Mesothelial cell of epicardium (in vitro differentiated cells): ENCODE data around the gene ZNF226. TPM values are rescaled to one million over a fixed set of nuclear protein-coding genes. Genes with fewer than 3 reads are reported as not detected.
"Not testable (repeated sequence)": the region's sequence is repeated elsewhere in the genome, so short reads cannot be mapped to it uniquely, and the experiment has no call there.

ENCODE experiments used
- DNase-seq, 2 experiments: peaks; one replicate each; pipeline ENCODE4 v3.0.0; 2021; ENCODE audit warnings: low spot score in 2 of 2; ENCODE audit not compliant: unreplicated experiment in 2 of 2
- H3K27ac Mint-ChIP-seq: 2 replicates; pipeline ENCODE4 v1.8.0; 2021; ENCODE audit warnings: mixed read lengths
- H3K27me3 Mint-ChIP-seq: 2 replicates; pipeline ENCODE4 v1.8.0; 2021; ENCODE audit warnings: low read depth, mixed read lengths
- H3K36me3 Mint-ChIP-seq: 2 replicates; pipeline ENCODE4 v1.8.0; 2021; ENCODE audit warnings: mixed read lengths
- H3K4me1 Mint-ChIP-seq: 2 replicates; pipeline ENCODE4 v1.8.0; 2021; ENCODE audit warnings: mixed read lengths
- H3K4me3 Mint-ChIP-seq: 2 replicates; pipeline ENCODE4 v1.8.0; 2021; ENCODE audit warnings: mild to moderate bottlenecking, moderate library complexity, mixed read lengths
- H3K9me3 Mint-ChIP-seq: 2 replicates; pipeline ENCODE4 v1.8.0; 2021; ENCODE audit warnings: mixed read lengths
- total RNA-seq: library from RNA; stranded (reverse); gene quantifications from 3 replicates; pipeline ENCODE4 v1.2.1, GENCODE V29; 2021
- TF ChIP-seq, protein P1 (sequence below): fragments of 200-600 bp; sonication (generic); IDR thresholded peaks from one replicate; pipeline ENCODE4 v1.5.0; 2021; ENCODE audit warnings: antibody characterized with exemption; ENCODE audit not compliant: unreplicated experiment

The ZNF226 gene
- total RNA-seq, 1 donor from 2014 or later: 38.2 TPM

DNA sequence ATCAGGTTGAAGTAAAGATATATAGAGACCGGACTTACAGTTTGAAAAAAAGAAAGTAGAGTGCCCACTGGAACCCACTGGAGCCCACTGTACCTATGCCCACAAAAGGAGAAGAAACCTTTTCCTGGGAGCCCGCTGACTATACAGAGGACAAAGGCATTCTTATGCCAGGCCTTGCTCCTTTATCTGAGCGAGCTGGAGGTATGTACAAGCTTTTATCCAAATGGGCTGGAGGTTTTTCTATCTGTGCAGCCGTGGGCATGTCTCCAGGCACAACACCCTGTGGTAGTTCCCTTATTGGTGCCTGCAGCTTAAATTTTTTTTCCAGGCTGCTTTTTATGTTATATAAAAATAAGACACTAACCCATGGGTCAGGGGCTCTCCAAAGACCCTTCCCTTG is 15.1 kb upstream of the ZNF226 start:
- no peaks in the 10 kb centered on the region for H3K27me3 Mint-ChIP-seq
- TF ChIP-seq, protein P1, sequence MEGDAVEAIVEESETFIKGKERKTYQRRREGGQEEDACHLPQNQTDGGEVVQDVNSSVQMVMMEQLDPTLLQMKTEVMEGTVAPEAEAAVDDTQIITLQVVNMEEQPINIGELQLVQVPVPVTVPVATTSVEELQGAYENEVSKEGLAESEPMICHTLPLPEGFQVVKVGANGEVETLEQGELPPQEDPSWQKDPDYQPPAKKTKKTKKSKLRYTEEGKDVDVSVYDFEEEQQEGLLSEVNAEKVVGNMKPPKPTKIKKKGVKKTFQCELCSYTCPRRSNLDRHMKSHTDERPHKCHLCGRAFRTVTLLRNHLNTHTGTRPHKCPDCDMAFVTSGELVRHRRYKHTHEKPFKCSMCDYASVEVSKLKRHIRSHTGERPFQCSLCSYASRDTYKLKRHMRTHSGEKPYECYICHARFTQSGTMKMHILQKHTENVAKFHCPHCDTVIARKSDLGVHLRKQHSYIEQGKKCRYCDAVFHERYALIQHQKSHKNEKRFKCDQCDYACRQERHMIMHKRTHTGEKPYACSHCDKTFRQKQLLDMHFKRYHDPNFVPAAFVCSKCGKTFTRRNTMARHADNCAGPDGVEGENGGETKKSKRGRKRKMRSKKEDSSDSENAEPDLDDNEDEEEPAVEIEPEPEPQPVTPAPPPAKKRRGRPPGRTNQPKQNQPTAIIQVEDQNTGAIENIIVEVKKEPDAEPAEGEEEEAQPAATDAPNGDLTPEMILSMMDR: no peak
- no peak overlapping the region for H3K4me3 Mint-ChIP-seq
- H3K9me3 Mint-ChIP-seq: peaks cover 10% of the 10 kb centered on the region
- no peaks in the 10 kb centered on the region for H3K4me1 Mint-ChIP-seq
- no peak for DNase-seq
- no peak overlapping the region for H3K27ac Mint-ChIP-seq
- H3K36me3 Mint-ChIP-seq: peaks cover 59% of the 10 kb centered on the region

DNA sequence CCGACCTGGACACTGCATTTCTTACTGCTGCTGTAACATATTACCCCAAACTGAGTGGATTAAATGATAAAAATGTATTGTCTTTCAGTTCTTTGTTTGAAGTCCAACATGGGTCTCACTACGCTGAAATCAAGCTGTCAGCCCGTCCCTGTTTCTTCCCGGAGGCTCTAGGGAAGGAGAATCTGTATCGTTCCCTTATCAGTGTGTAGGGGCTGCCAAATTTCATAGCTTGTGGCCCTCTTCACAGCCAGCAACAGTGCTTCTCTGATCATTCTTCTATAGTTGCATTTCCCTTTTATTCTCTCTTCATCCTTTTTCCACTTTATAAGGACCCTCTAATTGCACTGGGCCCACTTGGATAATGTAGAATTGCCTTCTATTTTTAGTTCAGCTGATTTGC is 13.4 kb upstream of the ZNF226 start:
- DNase-seq: no peak
- Mint-ChIP-seq H3K4me3 (no peak overlapping the region), H3K27me3 (no peaks in the 10 kb centered on the region), H3K36me3 (peaks cover 61% of the 10 kb centered on the region), H3K9me3 (peaks cover 17% of the 10 kb centered on the region), H3K27ac (no peak overlapping the region), H3K4me1 (no peaks in the 10 kb centered on the region)
- TF ChIP-seq, protein P1: no peak

DNA sequence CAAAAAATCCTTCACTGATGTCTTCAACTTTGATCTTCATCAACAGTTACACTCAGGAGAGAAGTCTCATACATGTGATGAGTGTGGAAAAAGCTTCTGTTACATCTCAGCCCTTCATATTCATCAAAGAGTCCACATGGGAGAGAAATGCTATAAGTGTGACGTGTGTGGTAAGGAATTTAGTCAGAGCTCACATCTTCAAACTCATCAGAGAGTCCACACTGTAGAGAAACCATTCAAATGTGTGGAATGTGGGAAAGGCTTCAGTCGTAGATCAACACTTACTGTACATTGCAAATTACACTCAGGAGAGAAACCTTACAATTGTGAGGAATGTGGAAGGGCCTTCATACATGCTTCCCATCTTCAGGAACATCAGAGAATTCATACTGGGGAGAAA is 8.4 kb upstream of the ZNF226 start:
- TF ChIP-seq, protein P1: no peak
- Mint-ChIP-seq H3K27me3 (no peaks in the 10 kb centered on the region), H3K9me3 (peaks cover 45% of the 10 kb centered on the region), H3K4me3 (no peak overlapping the region), H3K36me3 (peaks cover 63% of the 10 kb centered on the region), H3K27ac (no peak overlapping the region), H3K4me1 (no peaks in the 10 kb centered on the region)
- DNase-seq: no peak

DNA sequence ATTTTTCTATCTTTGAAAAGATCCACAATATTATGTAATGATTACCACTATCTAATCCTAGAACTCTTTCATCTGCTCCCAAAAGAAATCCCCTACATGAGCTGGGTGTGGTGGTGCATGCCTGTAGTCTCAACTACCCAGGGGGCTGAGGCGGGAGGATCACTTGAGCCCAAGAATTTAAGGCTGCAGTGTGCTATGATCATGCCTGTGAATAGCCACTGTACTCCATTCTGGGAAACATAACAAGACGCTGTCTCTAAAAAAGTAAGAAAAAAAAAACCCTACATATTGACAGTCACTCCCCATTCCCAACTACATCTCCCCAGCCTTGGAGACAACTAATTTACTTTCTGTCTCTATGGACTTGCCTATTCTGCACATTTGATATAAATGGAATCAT is 1.1 kb upstream of the ZNF226 start:
- Mint-ChIP-seq H3K4me1 (peaks cover 22% of the 10 kb centered on the region), H3K27me3 (no peaks in the 10 kb centered on the region), H3K4me3 (no peak overlapping the region), H3K36me3 (peaks cover 24% of the 10 kb centered on the region), H3K27ac (no peak overlapping the region), H3K9me3 (peaks cover 32% of the 10 kb centered on the region)
- no peak for DNase-seq
- TF ChIP-seq, protein P1: no peak

GRCh38 chr19:44164327-44164672 is 600 bp upstream of the ZNF226 start:
- Mint-ChIP-seq H3K27ac (peak overlapping the region; percentile 99), H3K27me3 (no peaks in the 10 kb centered on the region), H3K9me3 (peaks cover 30% of the 10 kb centered on the region), H3K4me1 (peaks cover 22% of the 10 kb centered on the region), H3K4me3 (peak overlapping the region; percentile 96), H3K36me3 (peaks cover 26% of the 10 kb centered on the region)
- DNase-seq: no peak
- TF ChIP-seq, protein P1: no peak

DNA sequence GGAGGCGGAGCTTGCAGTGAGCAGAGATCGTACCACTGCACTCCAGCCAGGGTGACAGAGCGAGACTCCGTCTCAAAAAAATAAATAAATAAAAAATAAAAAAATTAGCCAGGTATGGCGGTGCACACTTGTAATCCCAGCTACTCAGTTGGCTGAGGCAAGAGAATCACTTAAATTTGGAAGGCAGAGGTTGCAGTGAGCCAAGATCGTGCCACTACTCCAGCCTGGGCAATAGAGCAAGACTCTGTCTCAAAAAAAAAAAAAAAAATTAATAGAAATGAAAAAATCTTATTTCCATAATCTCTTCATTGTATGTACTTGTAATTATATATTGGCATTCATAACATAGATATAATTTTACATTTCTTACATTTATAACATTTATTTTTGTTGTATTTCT is 5.8 kb downstream of the ZNF226 start:
- not testable (repeated sequence) for H3K27ac Mint-ChIP-seq, H3K4me3 Mint-ChIP-seq, H3K27me3 Mint-ChIP-seq, DNase-seq
- H3K9me3 Mint-ChIP-seq: peaks cover 39% of the 10 kb centered on the region
- peaks cover 79% of the 10 kb centered on the region for H3K36me3 Mint-ChIP-seq
- H3K4me1 Mint-ChIP-seq: peaks cover 19% of the 10 kb centered on the region
